HepG2 (cell line): ENCODE results near the gene IL1B. TPM values are rescaled to one million over a fixed set of nuclear protein-coding genes. Genes with fewer than 3 reads are reported as not detected.

ENCODE experiments used
- ATAC-seq: fragments of 200-7000 bp; cut with Tn5 transposase; 3 replicates; pipeline ENCODE4 v1.9.1; 2020; ENCODE audit warnings: mild to moderate bottlenecking, moderate library complexity
- BruUV-seq: library from RNA; stranded (reverse); fragments of 400-500 nt; replicated peaks from 2 replicates; lab custom pipeline; 2021; lab: Mats Ljungman, UMichigan
- CTCF ChIA-PET: fragments of 300-600 bp; formaldehyde crosslinking; extraction: SDS; loops from one replicate; lab custom pipeline; 2021; ENCODE audit warnings: low total read pairs, inconsistent platforms, low intra/inter-chr PET ratio; lab: Yijun Ruan, JAX
- POLR2A ChIA-PET: fragments of 350-600 bp; sonication (Branson Sonifier 250); formaldehyde crosslinking; loops from one replicate; lab custom pipeline; 2020; ENCODE audit warnings: antibody characterized with exemption, inconsistent platforms; lab: Yijun Ruan, JAX
- DNase-seq: peaks from one replicate; pipeline ENCODE4 v3.0.0-alpha.2; 2015; ENCODE audit warnings: low spot score
- FAIRE-seq: peaks from 3 replicates; lab custom pipeline; 2011; peaks lifted over from hg19 to GRCh38; lab: Jason Lieb, UNC
- H2AFZ ChIP-seq: one replicate; pipeline ENCODE4 v1.6.1; 2011; ENCODE audit warnings: low read length, inconsistent platforms
- H3K27ac ChIP-seq: fragments of 300-600 bp; 3 replicates; pipeline ENCODE4 v1.8.0; 2011; ENCODE audit warnings: mixed run types, mild to moderate bottlenecking, mixed read lengths, low read length, inconsistent platforms; ENCODE audit not compliant: insufficient read depth; ENCODE audit errors: extremely low read length
- H3K27me3 ChIP-seq, 2 experiments: fragments of 200-600 bp in 1 of 2; 2 replicates in 1 of 2; 3 replicates in 1 of 2; pipeline versions ENCODE4 v1.6.0 to v1.8.0; 2011; ENCODE audit warnings: low read length in 2 of 2, mild to moderate bottlenecking in 2 of 2, moderate library complexity in 2 of 2, inconsistent platforms in 1 of 2; ENCODE audit not compliant: insufficient read depth in 2 of 2, control insufficient read depth in 1 of 2
- H3K36me3 ChIP-seq, 2 experiments: fragments of 200-600 bp in 1 of 2; replicated peaks in 1 of 2; 2 replicates in 1 of 2; 3 replicates in 1 of 2; pipeline versions ENCODE4 v1.5.1 to v1.8.0; 2011; ENCODE audit warnings: low read length in 2 of 2, inconsistent platforms in 1 of 2; ENCODE audit not compliant: insufficient read depth in 2 of 2, control insufficient read depth in 1 of 2
- H3K4me1 ChIP-seq: 2 replicates; pipeline ENCODE4 v1.5.1; 2012; ENCODE audit warnings: low read length, inconsistent platforms; ENCODE audit not compliant: insufficient read depth
- H3K4me2 ChIP-seq: 2 replicates; pipeline ENCODE4 v1.6.0; 2011; ENCODE audit warnings: low read depth, low read length, inconsistent platforms
- H3K4me3 ChIP-seq, 3 experiments: fragments of 200-600 bp in 1 of 3; sonication (generic), shearing (Covaris generic) in 1 of 3; replicated peaks in 1 of 3; 2 replicates each; pipeline ENCODE4 v1.5.1; 2011 to 2016; ENCODE audit warnings: low read length in 3 of 3, inconsistent platforms in 2 of 3, low read depth in 2 of 3, mild to moderate bottlenecking in 2 of 3, control low read depth in 1 of 3, mixed read lengths in 1 of 3; ENCODE audit not compliant: insufficient read depth in 1 of 3
- H3K79me2 ChIP-seq: one replicate; pipeline ENCODE4 v1.6.1; 2011; ENCODE audit warnings: low read length, inconsistent platforms; ENCODE audit not compliant: insufficient read depth
- H3K9ac ChIP-seq: 2 replicates; pipeline ENCODE4 v1.6.0; 2011; ENCODE audit warnings: mild to moderate bottlenecking, low read depth, low read length, inconsistent platforms; ENCODE audit not compliant: insufficient read depth
- H3K9me3 ChIP-seq: 2 replicates; pipeline ENCODE4 v1.5.1; 2012; ENCODE audit warnings: mild to moderate bottlenecking, low read length
- H4K20me1 ChIP-seq: 2 replicates; pipeline ENCODE4 v1.6.0; 2011; ENCODE audit warnings: inconsistent platforms, mild to moderate bottlenecking, low read length, moderate library complexity; ENCODE audit not compliant: insufficient read depth
- ATF1 ChIP-seq: IDR thresholded peaks from 2 replicates; pipeline ENCODE4 v1.6.1; 2016; ENCODE audit warnings: mild to moderate bottlenecking, control low read depth
- ATRX ChIP-seq: sonication (generic); formaldehyde crosslinking; IDR thresholded peaks from 2 replicates; pipeline ENCODE4 v1.4.0; 2020; ENCODE audit warnings: missing genetic modification reagents, borderline replicate concordance
- HDAC1 ChIP-seq: sonication (generic); formaldehyde crosslinking; IDR thresholded peaks from 2 replicates; pipeline ENCODE4 v1.5.1; 2020; ENCODE audit warnings: mild to moderate bottlenecking, missing genetic modification reagents
- MAFK ChIP-seq, 2 experiments: IDR thresholded peaks in 1 of 2; conservative IDR thresholded peaks in 1 of 2; 2 replicates each; pipeline ENCODE4 v1.6.1; 2011; ENCODE audit warnings: improper control_type of control experiment in 2 of 2, low read length in 2 of 2
- MTA1 ChIP-seq: sonication (generic); formaldehyde crosslinking; IDR thresholded peaks from 2 replicates; pipeline ENCODE4 v1.4.0; 2020; ENCODE audit warnings: missing genetic modification reagents, mild to moderate bottlenecking, borderline replicate concordance
- NAIF1 ChIP-seq: sonication (generic); formaldehyde crosslinking; IDR thresholded peaks from 2 replicates; pipeline ENCODE4 v1.5.0; 2020; ENCODE audit warnings: mild to moderate bottlenecking, missing genetic modification reagents, borderline replicate concordance
- SRSF1 ChIP-seq: fragments of 200-400 bp; formaldehyde crosslinking; optimal IDR thresholded peaks from 2 replicates; pipeline ENCODE3; 2017; ENCODE audit warnings: mild to moderate bottlenecking, low read depth, low read length, moderate library complexity
- ZNF17 ChIP-seq: sonication (generic); formaldehyde crosslinking; IDR thresholded peaks from 2 replicates; pipeline ENCODE4 v1.5.0; 2020; ENCODE audit warnings: mild to moderate bottlenecking, missing genetic modification reagents
- ZNF180 ChIP-seq: sonication (generic); formaldehyde crosslinking; IDR thresholded peaks from 2 replicates; pipeline ENCODE4 v1.4.0; 2020; ENCODE audit warnings: low read depth, missing genetic modification reagents, borderline replicate concordance
- ZNF563 ChIP-seq: sonication (generic); formaldehyde crosslinking; IDR thresholded peaks from 2 replicates; pipeline ENCODE4 v1.8.0; 2022; ENCODE audit warnings: mild to moderate bottlenecking, moderate library complexity, missing genetic modification reagents
- WGBS: methylation state at CpG from one replicate; pipeline ENCODE4 v1.1.6; 2017; ENCODE audit warnings: low lambda C conversion rate; 5-methylcytosine and 5-hydroxymethylcytosine counted together
- in situ Hi-C: cut with HindIII; loops from 2 replicates; pipeline ENCODE4 v1.10.0; 2017; ENCODE audit warnings: low pct_unique_long_range_greater_than_20kb; ENCODE audit not compliant: extremely low pct_ligation_motif_present
- intact Hi-C: fragments of 100-400 bp; cut with micrococcal nuclease; formaldehyde crosslinking; loops from one replicate; pipeline ENCODE4 v1.10.0; 2022; ENCODE audit not compliant: unreplicated experiment
- polyA plus RNA-seq, 8 experiments: library from polyadenylated mRNA; depleted of rRNA in 3 of 8; stranded (reverse) in 7 of 8; unstranded in 1 of 8; fragments of >200 nt; fragmentation: Illumina TruSeq in 4 of 8; extraction: Trizol in 4 of 8; gene quantifications; 2 replicates each; pipeline versions ENCODE4 v1.2.1 to v1.2.3, GENCODE V29; 2011 to 2016; ENCODE audit warnings: low read depth in 4 of 8, missing spikeins in 1 of 8, mixed read lengths in 1 of 8; ENCODE audit not compliant: insufficient read depth in 1 of 8
- total RNA-seq, 5 experiments: library from RNA; depleted of rRNA; stranded (reverse); fragments of >200 nt; fragmentation: Illumina TruSeq; extraction: Trizol; gene quantifications; 2 replicates each; pipeline ENCODE4 v1.2.3, GENCODE V29; 2016; ENCODE audit warnings: low read depth in 1 of 5
- TF ChIP-seq, protein P1 (sequence below): sonication (generic); formaldehyde crosslinking; IDR thresholded peaks from 2 replicates; pipeline ENCODE4 v1.5.0; 2020; ENCODE audit warnings: mild to moderate bottlenecking, missing genetic modification reagents
- TF ChIP-seq, protein P2 (sequence below): sonication (generic); formaldehyde crosslinking; conservative IDR thresholded peaks from 2 replicates; pipeline ENCODE4 v1.8.1; 2023; ENCODE audit warnings: missing genetic modification reagents
- TF ChIP-seq, protein P3 (sequence below): sonication (generic); formaldehyde crosslinking; IDR thresholded peaks from 2 replicates; pipeline ENCODE4 v1.5.1; 2020; ENCODE audit warnings: mild to moderate bottlenecking, missing genetic modification reagents, moderate library complexity

IL1B gene
- total and polyA plus RNA-seq, 2 of the 13 experiments (the other 11 are each of a cell fraction or from before 2014, with no cell fraction given): 0.18 TPM; not detected in 1

DNA sequence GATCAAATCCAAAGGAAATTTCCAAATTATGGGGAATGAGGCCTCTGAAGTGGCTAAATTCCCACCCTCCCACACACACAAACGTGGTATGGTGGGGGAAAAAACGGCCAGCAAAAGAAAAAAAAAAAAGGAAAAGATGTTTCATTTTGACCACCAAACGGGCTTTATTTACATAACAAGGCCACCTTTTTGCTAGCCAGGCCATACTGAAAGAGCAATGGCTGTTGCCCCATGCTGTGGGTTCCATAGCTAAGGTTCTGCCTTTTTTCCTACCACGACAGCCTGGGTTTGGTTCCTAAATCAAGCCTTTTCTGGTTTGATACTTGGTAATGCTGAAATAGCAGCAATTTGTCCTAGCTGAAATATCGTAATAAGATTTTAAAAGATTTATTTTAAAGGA, 14.0 kb upstream of the IL1B start:
- Histone ChIP-seq H3K4me3 (no peak overlapping the region), H3K27me3 (no peaks in the 10 kb centered on the region; a peak in 1 of 5 replicates), H3K9me3 (no peaks in the 10 kb centered on the region), H2AFZ (no peak overlapping the region), H3K79me2 (no peaks in the 10 kb centered on the region), H3K36me3 (no peaks in the 10 kb centered on the region), H4K20me1 (no peaks in the 10 kb centered on the region), H3K9ac (no peak overlapping the region), H3K4me1 (no peaks in the 10 kb centered on the region), H3K27ac (no peak overlapping the region), H3K4me2 (no peak overlapping the region)
- ATAC-seq (no peak), FAIRE-seq (no peak), DNase-seq (no peak)
- intact Hi-C loops (no loop called here), in situ Hi-C loops (no loop called here)
- ChIA-PET POLR2A (no interaction called here), CTCF (no interaction called here)
- BruUV-seq: no TSS peak
- TF ChIP-seq ATF1 (no peak), MAFK (conservative IDR thresholded peaks at IDR 0.05 in 1 of 2, IDR thresholded peaks at IDR 0.05 in 1 of 2; ENCODE audit: low read length in 2 of 2) (no peak), MTA1 (CRISPR knock-in tag) (no peak)
- WGBS: 55% methylated on average over 5 of the region's 5 CpGs

DNA sequence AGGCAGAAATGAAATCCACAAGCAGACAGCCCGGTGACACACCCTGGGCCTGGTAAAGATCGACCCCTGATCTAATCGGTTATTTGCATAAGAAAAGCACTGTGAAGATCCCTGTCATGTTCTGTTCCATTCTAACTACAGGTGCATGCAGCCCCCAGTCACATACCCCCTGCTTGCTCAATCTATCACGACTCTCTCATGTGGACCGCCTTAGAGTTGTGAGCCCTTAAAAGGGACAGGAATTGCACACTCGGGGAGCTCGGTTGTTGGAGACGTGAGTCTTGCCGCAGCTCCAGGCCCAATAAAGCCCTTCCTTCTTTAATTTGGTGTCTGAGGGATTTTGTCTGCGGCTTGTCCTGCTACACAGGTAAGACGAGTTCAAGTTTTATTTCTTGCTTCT, 13.4 kb upstream of the IL1B start:
- Histone ChIP-seq H3K9me3 (no peaks in the 10 kb centered on the region), H3K27me3 (no peaks in the 10 kb centered on the region; a peak in 1 of 5 replicates), H4K20me1 (no peaks in the 10 kb centered on the region), H3K4me3 (no peak overlapping the region), H3K4me2 (no peak overlapping the region), H3K79me2 (no peaks in the 10 kb centered on the region), H3K36me3 (no peaks in the 10 kb centered on the region), H3K4me1 (no peaks in the 10 kb centered on the region), H3K9ac (no peak overlapping the region), H3K27ac (no peak overlapping the region), H2AFZ (no peak overlapping the region)
- ChIA-PET CTCF (no interaction called here), POLR2A (no interaction called here)
- no peak for ATAC-seq
- 74% methylated on average over 11 of the region's 11 CpGs for WGBS
- FAIRE-seq: no peak
- intact Hi-C loops: no loop called here
- DNase-seq: no peak
- in situ Hi-C loops: no loop called here
- BruUV-seq: no TSS peak
- TF ChIP-seq NAIF1 (CRISPR knock-in tag): no peak
- TF ChIP-seq ZNF17 (CRISPR knock-in tag): no peak
- TF ChIP-seq, protein P1, sequence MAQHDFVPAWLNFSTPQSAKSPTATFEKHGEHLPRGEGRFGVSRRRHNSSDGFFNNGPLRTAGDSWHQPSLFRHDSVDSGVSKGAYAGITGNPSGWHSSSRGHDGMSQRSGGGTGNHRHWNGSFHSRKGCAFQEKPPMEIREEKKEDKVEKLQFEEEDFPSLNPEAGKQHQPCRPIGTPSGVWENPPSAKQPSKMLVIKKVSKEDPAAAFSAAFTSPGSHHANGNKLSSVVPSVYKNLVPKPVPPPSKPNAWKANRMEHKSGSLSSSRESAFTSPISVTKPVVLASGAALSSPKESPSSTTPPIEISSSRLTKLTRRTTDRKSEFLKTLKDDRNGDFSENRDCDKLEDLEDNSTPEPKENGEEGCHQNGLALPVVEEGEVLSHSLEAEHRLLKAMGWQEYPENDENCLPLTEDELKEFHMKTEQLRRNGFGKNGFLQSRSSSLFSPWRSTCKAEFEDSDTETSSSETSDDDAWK (CRISPR knock-in tag): no peak
- TF ChIP-seq, protein P2, sequence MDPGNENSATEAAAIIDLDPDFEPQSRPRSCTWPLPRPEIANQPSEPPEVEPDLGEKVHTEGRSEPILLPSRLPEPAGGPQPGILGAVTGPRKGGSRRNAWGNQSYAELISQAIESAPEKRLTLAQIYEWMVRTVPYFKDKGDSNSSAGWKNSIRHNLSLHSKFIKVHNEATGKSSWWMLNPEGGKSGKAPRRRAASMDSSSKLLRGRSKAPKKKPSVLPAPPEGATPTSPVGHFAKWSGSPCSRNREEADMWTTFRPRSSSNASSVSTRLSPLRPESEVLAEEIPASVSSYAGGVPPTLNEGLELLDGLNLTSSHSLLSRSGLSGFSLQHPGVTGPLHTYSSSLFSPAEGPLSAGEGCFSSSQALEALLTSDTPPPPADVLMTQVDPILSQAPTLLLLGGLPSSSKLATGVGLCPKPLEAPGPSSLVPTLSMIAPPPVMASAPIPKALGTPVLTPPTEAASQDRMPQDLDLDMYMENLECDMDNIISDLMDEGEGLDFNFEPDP (CRISPR knock-in tag): no peak
- no peak for TF ChIP-seq HDAC1 (CRISPR knock-in tag)
- TF ChIP-seq ATRX: no peak
- no peak for TF ChIP-seq ZNF180 (CRISPR knock-in tag)
- TF ChIP-seq, protein P3, sequence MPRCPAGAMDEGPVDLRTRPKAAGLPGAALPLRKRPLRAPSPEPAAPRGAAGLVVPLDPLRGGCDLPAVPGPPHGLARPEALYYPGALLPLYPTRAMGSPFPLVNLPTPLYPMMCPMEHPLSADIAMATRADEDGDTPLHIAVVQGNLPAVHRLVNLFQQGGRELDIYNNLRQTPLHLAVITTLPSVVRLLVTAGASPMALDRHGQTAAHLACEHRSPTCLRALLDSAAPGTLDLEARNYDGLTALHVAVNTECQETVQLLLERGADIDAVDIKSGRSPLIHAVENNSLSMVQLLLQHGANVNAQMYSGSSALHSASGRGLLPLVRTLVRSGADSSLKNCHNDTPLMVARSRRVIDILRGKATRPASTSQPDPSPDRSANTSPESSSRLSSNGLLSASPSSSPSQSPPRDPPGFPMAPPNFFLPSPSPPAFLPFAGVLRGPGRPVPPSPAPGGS: no peak
- TF ChIP-seq SRSF1: no peak
- TF ChIP-seq ZNF563 (CRISPR knock-in tag): no peak
